HCT116 (cell line): Measurements from ENCODE around the gene LEPR. TPM values are rescaled to one million over a fixed set of nuclear protein-coding genes. Genes with fewer than 3 reads are reported as not detected.

Source experiments
- ATAC-seq: fragments of 200-7000 bp; cut with Tn5 transposase; 2 replicates; pipeline ENCODE4 v1.9.1; 2020; ENCODE audit warnings: mild to moderate bottlenecking, moderate library complexity
- BruUV-seq: library from RNA; stranded (reverse); fragments of 400-500 nt; replicated peaks from 2 replicates; lab custom pipeline; 2021; lab: Mats Ljungman, UMichigan
- CTCF ChIA-PET: fragments of 300-600 bp; sonication (Branson Sonifier 250); formaldehyde crosslinking; loops from one replicate; lab custom pipeline; 2021; ENCODE audit warnings: antibody characterized with exemption; lab: Charles Lee
- POLR2A ChIA-PET: fragments of 300-600, 350-600 bp; sonication (Branson Sonifier 250); formaldehyde crosslinking; loops from one replicate; lab custom pipeline; 2021; ENCODE audit warnings: antibody characterized with exemption; lab: Charles Lee
- RAD21 ChIA-PET, 2 experiments: fragments of 300-600 bp; sonication (Branson Sonifier 250); formaldehyde crosslinking; loops; one replicate each; lab custom pipeline; 2023; ENCODE audit warnings: low total read pairs in 2 of 2; ENCODE audit not compliant: uncharacterized antibody in 2 of 2, unreplicated experiment in 2 of 2, low non-redundant PET in 1 of 2; lab: Charles Lee
- DNase-seq: peaks from one replicate; pipeline ENCODE4 v3.0.0-alpha.2; 2010; ENCODE audit warnings: low read depth, low spot score
- H2AFZ ChIP-seq: fragments of 200-600 bp; shearing (Covaris generic), sonication (generic); 2 replicates; pipeline ENCODE4 v1.6.1; 2017; ENCODE audit warnings: low read depth, mixed run types, mixed read lengths, antibody characterized with exemption, low read length; ENCODE audit not compliant: poor library complexity, severe bottlenecking
- H3K27ac ChIP-seq: 2 replicates; pipeline ENCODE4 v1.5.1; 2012; ENCODE audit warnings: low read depth, low read length
- H3K27me3 ChIP-seq: fragments of 200-600 bp; sonication (generic); 2 replicates; pipeline ENCODE4 v1.6.1; 2016; ENCODE audit warnings: mixed run types, low read length, mixed read lengths; ENCODE audit not compliant: insufficient read depth
- H3K36me3 ChIP-seq, 2 experiments: fragments of 200-500 bp in 1 of 2; fragments of 200-600 bp in 1 of 2; sonication (Bioruptor generic) in 1 of 2; sonication (generic) in 1 of 2; 2 replicates each; pipeline versions ENCODE4 v1.5.1 to v1.6.1; 2014 to 2016; ENCODE audit warnings: low read length in 2 of 2, inconsistent platforms in 1 of 2, mixed read lengths in 1 of 2, mixed run types in 1 of 2; ENCODE audit not compliant: insufficient read depth in 2 of 2, control insufficient read depth in 1 of 2
- H3K4me1 ChIP-seq, 2 experiments: fragments of 200-600 bp in 1 of 2; sonication (generic) in 1 of 2; 2 replicates each; pipeline versions ENCODE4 v1.5.1 to v1.6.1; 2012 to 2017; ENCODE audit warnings: low read length in 2 of 2, inconsistent platforms in 1 of 2, mild to moderate bottlenecking in 1 of 2, mixed read lengths in 1 of 2, mixed run types in 1 of 2, moderate library complexity in 1 of 2; ENCODE audit not compliant: insufficient read depth in 2 of 2, control insufficient read depth in 1 of 2
- H3K4me2 ChIP-seq: fragments of 200-600 bp; sonication (generic); 2 replicates; pipeline ENCODE4 v1.6.1; 2017; ENCODE audit warnings: mixed run types, low read length, mixed read lengths
- H3K4me3 ChIP-seq, 2 experiments: fragments of 200-600 bp in 1 of 2; sonication (generic) in 1 of 2; replicated peaks in 1 of 2; 2 replicates each; pipeline ENCODE4 v1.5.1; 2011 to 2016; ENCODE audit warnings: low read length in 2 of 2, control low read depth in 1 of 2, low read depth in 1 of 2, mild to moderate bottlenecking in 1 of 2, mixed read lengths in 1 of 2, mixed run types in 1 of 2
- H3K79me2 ChIP-seq: fragments of 200-600 bp; sonication (generic); 2 replicates; pipeline ENCODE4 v1.6.1; 2017; ENCODE audit warnings: mild to moderate bottlenecking, mixed run types, low read length, moderate library complexity, mixed read lengths; ENCODE audit not compliant: insufficient read depth
- H3K9ac ChIP-seq: fragments of 200-600 bp; sonication (generic); 2 replicates; pipeline ENCODE4 v1.6.1; 2016; ENCODE audit warnings: low read length, mixed read lengths
- H3K9me2 ChIP-seq: fragments of 200-600 bp; sonication (generic), shearing (Covaris generic); 2 replicates; pipeline ENCODE4 v1.6.1; 2017; ENCODE audit warnings: mixed run types, mild to moderate bottlenecking, moderate library complexity; ENCODE audit not compliant: insufficient read depth
- H3K9me3 ChIP-seq, 2 experiments: fragments of 200-500 bp in 1 of 2; fragments of 200-600 bp in 1 of 2; sonication (Bioruptor generic) in 1 of 2; sonication (generic) in 1 of 2; 2 replicates each; pipeline ENCODE4 v1.6.1; 2014 to 2017; ENCODE audit warnings: low read length in 2 of 2, mixed read lengths in 2 of 2, inconsistent platforms in 1 of 2, low read depth in 1 of 2, mild to moderate bottlenecking in 1 of 2, mixed run types in 1 of 2, moderate library complexity in 1 of 2; ENCODE audit not compliant: control insufficient read depth in 1 of 2, insufficient read depth in 1 of 2
- H4K20me1 ChIP-seq: fragments of 200-600 bp; sonication (generic), shearing (Covaris generic); 2 replicates; pipeline ENCODE4 v1.6.1; 2017; ENCODE audit warnings: mixed run types, mild to moderate bottlenecking, moderate library complexity; ENCODE audit not compliant: insufficient read depth
- ATF3 ChIP-seq: IDR thresholded peaks from 2 replicates; pipeline ENCODE4 v1.6.1; 2012
- CBX3 ChIP-seq: IDR thresholded peaks from 2 replicates; pipeline ENCODE4 v1.6.1; 2012; ENCODE audit warnings: low read depth
- CEBPB ChIP-seq: IDR thresholded peaks from 2 replicates; pipeline ENCODE4 v1.6.1; 2012; ENCODE audit warnings: low read depth
- CTCF ChIP-seq, 3 experiments: fragments of 200-600 bp in 1 of 3; sonication (generic) in 1 of 3; IDR thresholded peaks in 2 of 3; conservative IDR thresholded peaks in 1 of 3; 2 replicates each; pipeline ENCODE4 v1.5.1; 2012 to 2017; ENCODE audit warnings: low read depth in 2 of 3, low read length in 2 of 3, antibody characterized with exemption in 1 of 3, borderline replicate concordance in 1 of 3, control low read depth in 1 of 3, mild to moderate bottlenecking in 1 of 3, mixed read lengths in 1 of 3, mixed run types in 1 of 3, moderate library complexity in 1 of 3; ENCODE audit not compliant: insufficient read depth in 1 of 3
- ELF1 ChIP-seq: IDR thresholded peaks from 2 replicates; pipeline ENCODE4 v1.6.1; 2012; ENCODE audit warnings: low read depth, borderline replicate concordance
- RAD21 ChIP-seq: IDR thresholded peaks from 2 replicates; pipeline ENCODE4 v1.6.1; 2012; ENCODE audit warnings: low read depth, mild to moderate bottlenecking
- SP1 ChIP-seq: IDR thresholded peaks from 2 replicates; pipeline ENCODE4 v1.6.1; 2012; ENCODE audit warnings: low read depth
- TCF7L2 ChIP-seq: IDR thresholded peaks from 2 replicates; pipeline ENCODE4 v1.7.0; 2011; ENCODE audit warnings: borderline replicate concordance, inconsistent platforms; ENCODE audit not compliant: insufficient read depth, insufficient read length; ENCODE audit errors: extremely low read depth
- ZFX ChIP-seq: fragments of 450-650 bp; IDR thresholded peaks from 2 replicates; pipeline ENCODE4 v1.6.1; 2017
- ZNF274 ChIP-seq: fragments of 200-500 bp; sonication (Bioruptor generic); IDR thresholded peaks from 2 replicates; pipeline ENCODE4 v1.6.1; 2014; ENCODE audit warnings: mild to moderate bottlenecking, low read depth, low read length, inconsistent platforms
- intact Hi-C: fragments of 100-400 bp; cut with micrococcal nuclease; formaldehyde crosslinking; loops from 2 replicates; pipeline ENCODE4 v1.10.0; 2022
- total RNA-seq: library from RNA; stranded (reverse); gene quantifications from one replicate; pipeline ENCODE4 v1.2.1, GENCODE V29; 2021; ENCODE audit not compliant: unreplicated experiment

The LEPR gene
- total RNA-seq, 1 experiment from 2014 or later, result 6.0 TPM

- Histone ChIP-seq H3K79me2 (no peaks in the 10 kb centered on the region), H3K4me2 (no peak overlapping the region), H3K27me3 (no peaks in the 10 kb centered on the region), H3K27ac (no peak overlapping the region), H4K20me1 (no peaks in the 10 kb centered on the region), H3K9ac (no peak overlapping the region), H2AFZ (no peak overlapping the region), H3K4me1 (no peaks in the 10 kb centered on the region), H3K9me2 (no peaks in the 10 kb centered on the region), H3K4me3 (no peak overlapping the region), H3K9me3 (no peaks in the 10 kb centered on the region), H3K36me3 (no peaks in the 10 kb centered on the region)
- no peak for DNase-seq
- no peak for ATAC-seq
- CTCF ChIA-PET, result no interaction called here
- BruUV-seq, result no TSS peak
- TF ChIP-seq CBX3 (no peak), ELF1 (no peak), RAD21 (no peak), ZNF274 (no peak), SP1 (no peak), CEBPB (no peak), CTCF (IDR thresholded peaks at IDR 0.05 in 2 of 3, conservative IDR thresholded peaks at IDR 0.05 in 1 of 3; ENCODE audit: borderline replicate concordance in 1 of 3, insufficient read depth in 1 of 3, low read depth in 2 of 3, low read length in 2 of 3) (no peak)
- POLR2A ChIA-PET, result no interaction called here
- RAD21 ChIA-PET, result no interaction called here
- intact Hi-C loops, result no loop called here
These were observed 23.7 kb downstream of the LEPR start for GRCh38 chr1:65444128-65444640.

GRCh38 chr1:65445837-65446236 is 25.4 kb downstream of the LEPR start:
- no peak overlapping the region for H3K27ac ChIP-seq
- H3K9ac ChIP-seq, result no peak overlapping the region
- no peaks in the 10 kb centered on the region for H4K20me1 ChIP-seq
- H3K4me1 ChIP-seq, result no peaks in the 10 kb centered on the region
- H3K36me3 ChIP-seq, result no peaks in the 10 kb centered on the region
- no peaks in the 10 kb centered on the region for H3K27me3 ChIP-seq
- H3K79me2 ChIP-seq, result no peaks in the 10 kb centered on the region
- DNase-seq, result no peak
- no peak for TF ChIP-seq ZNF274
- no peak for TF ChIP-seq RAD21
- no peak for TF ChIP-seq ELF1
- no peak for TF ChIP-seq ZFX
- no peak for TF ChIP-seq TCF7L2
- TF ChIP-seq CBX3, result no peak
- no peak for TF ChIP-seq ATF3
- no peaks in the 10 kb centered on the region for H3K9me2 ChIP-seq
- POLR2A ChIA-PET, result no interaction called here
- RAD21 ChIA-PET, result no interaction called here
- intact Hi-C loops, result no loop called here
- H3K4me3 ChIP-seq, result no peak overlapping the region
- CTCF ChIA-PET, result no interaction called here
- H3K4me2 ChIP-seq, result no peak overlapping the region
- no peak for ATAC-seq
- no peaks in the 10 kb centered on the region for H3K9me3 ChIP-seq
- H2AFZ ChIP-seq, result no peak overlapping the region
- BruUV-seq, result no TSS peak
